Large intestine (tissue), 3 donors: Measurements from ENCODE around the gene MTR. TPM values are rescaled to one million over a fixed set of nuclear protein-coding genes. Genes with fewer than 3 reads are reported as not detected.
A peak's percentile ranks its signal among the peaks of the same experiment; 100 is the strongest.

ENCODE experiments used
- DNase-seq, 2 donors: peaks; one replicate each; pipeline versions ENCODE4 v3.0.0 to v3.0.0-alpha.2; 2013
- H3K27ac ChIP-seq: one replicate; pipeline ENCODE4 v1.5.1; 2013; ENCODE audit warnings: low read length
- H3K27me3 ChIP-seq: 2 replicates; pipeline ENCODE4 v1.6.1; 2013; ENCODE audit warnings: low read length; ENCODE audit not compliant: control insufficient read depth, insufficient read depth
- H3K36me3 ChIP-seq: 2 replicates; pipeline ENCODE4 v1.6.1; 2013; ENCODE audit warnings: low read length; ENCODE audit not compliant: control insufficient read depth, insufficient read depth
- H3K4me1 ChIP-seq: one replicate; pipeline ENCODE4 v1.6.1; 2013; ENCODE audit warnings: low read length; ENCODE audit not compliant: control insufficient read depth, insufficient read depth
- H3K4me3 ChIP-seq: one replicate; pipeline ENCODE4 v1.5.1; 2013; ENCODE audit warnings: low read length
- H3K9me3 ChIP-seq: one replicate; pipeline ENCODE4 v1.6.1; 2013; ENCODE audit warnings: mild to moderate bottlenecking, low read depth, low read length, moderate library complexity; ENCODE audit not compliant: control insufficient read depth
- WGBS: methylation state at CpG from one replicate; pipeline ENCODE4 v1.1.5; 2013; ENCODE audit warnings: low lambda C conversion rate; ENCODE audit not compliant: insufficient coverage; 5-methylcytosine and 5-hydroxymethylcytosine counted together
- polyA plus RNA-seq: library from polyadenylated mRNA; unstranded; fragments of 120-200 nt; gene quantifications from one replicate; pipeline ENCODE4 v1.2.1, GENCODE V29; 2013

MTR gene
- polyA plus RNA-seq, 1 donor = 20.2 TPM

DNA sequence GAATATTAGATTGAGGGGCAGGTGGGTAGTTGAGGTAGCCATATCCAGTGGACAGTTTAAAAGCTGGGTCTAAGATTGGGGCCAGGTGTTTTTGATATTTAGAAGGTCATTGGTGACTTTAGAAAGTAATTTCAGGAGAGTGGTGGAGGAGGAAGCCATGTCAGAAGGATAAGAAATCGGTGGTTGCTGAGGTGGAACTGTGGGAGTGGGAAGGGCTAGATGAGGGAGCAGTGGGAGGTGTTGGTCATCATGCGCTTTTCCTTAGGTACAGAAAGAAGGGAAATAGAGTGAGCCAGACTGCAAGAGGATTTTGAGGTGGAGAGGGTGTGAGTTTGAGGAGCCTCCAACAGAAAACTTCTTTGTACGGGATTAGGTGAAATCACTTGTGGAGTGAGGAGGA lies 7.2 kb downstream of the MTR start:
- Histone ChIP-seq H3K4me3 (no peak overlapping the region), H3K4me1 (no peaks in the 10 kb centered on the region), H3K27me3 (no peaks in the 10 kb centered on the region), H3K9me3 (no peaks in the 10 kb centered on the region), H3K27ac (no peak overlapping the region), H3K36me3 (peaks cover 11% of the 10 kb centered on the region)
- DNase-seq = no peak
- 100% methylated on average over 2 of the region's 3 CpGs for WGBS

DNA sequence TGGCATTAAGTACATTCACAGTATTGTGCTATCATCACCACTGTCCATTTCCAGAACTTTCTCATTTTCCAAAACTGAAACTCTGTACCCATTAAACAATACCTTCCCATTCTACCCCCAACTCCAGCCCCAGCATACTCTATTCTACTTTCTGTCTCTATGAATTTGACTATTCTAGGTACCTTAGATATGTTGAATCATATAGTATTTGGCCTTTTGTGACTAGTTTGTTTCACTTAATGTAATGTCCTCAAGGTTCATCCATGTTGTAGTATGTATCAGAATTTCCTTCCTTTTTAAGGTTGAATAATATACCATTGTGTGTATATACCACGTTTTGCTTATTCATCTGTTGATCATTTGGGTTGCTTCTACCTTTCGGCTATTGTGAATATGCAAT lies 11.5 kb downstream of the MTR start:
- no peak for DNase-seq
- no peaks in the 10 kb centered on the region for H3K9me3 ChIP-seq
- H3K4me1 ChIP-seq = peaks cover 4% of the 10 kb centered on the region
- no peak overlapping the region for H3K27ac ChIP-seq
- no peaks in the 10 kb centered on the region for H3K27me3 ChIP-seq
- WGBS = no CpG with 5 or more reads among the region's 2 CpGs
- H3K36me3 ChIP-seq = peaks cover 32% of the 10 kb centered on the region
- H3K4me3 ChIP-seq = no peak overlapping the region

DNA sequence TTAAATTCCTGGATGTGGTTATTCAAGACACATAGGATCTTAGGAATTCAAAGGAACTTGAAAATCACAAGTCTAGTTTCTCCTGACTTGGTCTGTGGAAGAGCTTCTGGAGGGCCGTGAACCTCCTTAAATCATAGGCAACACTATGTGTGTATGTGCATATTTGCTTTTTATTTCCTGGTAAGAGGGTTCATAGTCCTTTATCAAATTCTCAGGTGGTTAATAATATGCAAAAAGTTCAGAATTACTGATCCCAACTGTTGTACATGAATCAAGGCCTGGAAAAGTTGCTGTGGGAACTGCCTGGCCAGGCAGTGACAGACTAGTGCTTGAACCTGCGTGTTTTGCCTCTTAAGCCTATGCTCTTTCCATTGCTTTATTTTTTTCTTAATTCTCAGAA lies 12.9 kb downstream of the MTR start:
- no peak for DNase-seq
- H3K27ac ChIP-seq = peak overlapping the region; percentile 24
- no peak overlapping the region for H3K4me3 ChIP-seq
- H3K36me3 ChIP-seq = peaks cover 42% of the 10 kb centered on the region
- H3K9me3 ChIP-seq = no peaks in the 10 kb centered on the region
- no CpG with 5 or more reads among the region's 2 CpGs for WGBS
- no peaks in the 10 kb centered on the region for H3K27me3 ChIP-seq
- peaks cover 4% of the 10 kb centered on the region for H3K4me1 ChIP-seq

DNA sequence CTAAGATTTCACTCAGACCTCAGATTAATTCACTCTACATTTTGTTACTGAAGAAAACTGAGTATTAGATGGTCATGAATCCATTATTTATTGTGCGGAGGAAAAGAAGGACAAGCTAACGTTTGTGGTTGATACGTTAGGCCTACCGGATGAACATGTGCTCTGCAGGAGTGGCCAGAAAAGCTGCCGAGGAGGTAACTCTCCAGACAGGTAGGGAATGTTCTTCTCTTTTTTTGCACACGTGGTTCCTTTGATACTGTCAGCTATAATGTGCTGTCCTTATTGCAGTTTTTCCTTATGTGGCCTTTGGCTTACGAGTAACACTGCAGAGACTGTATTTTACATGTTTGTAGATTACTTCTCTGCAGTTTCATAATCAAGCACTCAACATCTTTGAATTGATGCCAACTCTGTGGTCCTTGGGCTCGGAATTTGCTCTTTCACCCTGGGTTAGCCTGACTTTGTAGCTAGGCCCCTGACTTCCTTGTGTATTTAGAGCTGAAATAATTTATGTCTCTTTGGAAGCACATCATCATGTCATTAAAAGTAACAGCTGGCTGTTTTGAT lies 13.6 kb downstream of the MTR start:
- no CpG with 5 or more reads among the region's 8 CpGs for WGBS
- no peak overlapping the region for H3K4me3 ChIP-seq
- DNase-seq = peak; percentile 74 to 84

DNA sequence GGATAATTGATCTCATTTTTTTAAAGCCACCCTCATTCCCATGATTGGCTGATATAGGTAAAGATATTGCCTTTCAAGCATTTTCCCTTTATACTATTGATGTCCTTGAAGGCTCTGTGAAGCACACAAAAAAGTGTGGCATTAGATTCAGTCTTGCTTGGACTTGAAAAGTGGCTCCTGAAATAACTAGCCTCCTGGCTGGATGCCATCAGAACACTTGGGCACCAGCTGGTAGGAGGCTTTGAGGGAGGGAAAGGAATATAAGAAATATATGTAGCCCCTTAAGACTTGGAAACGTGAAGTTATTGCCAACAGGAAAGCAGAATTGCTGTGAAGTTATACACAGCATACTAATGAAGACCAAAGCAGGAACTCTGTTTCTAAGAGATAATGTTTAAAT lies 14.1 kb downstream of the MTR start:
- Histone ChIP-seq H3K27me3 (no peaks in the 10 kb centered on the region), H3K4me1 (peaks cover 4% of the 10 kb centered on the region), H3K36me3 (peaks cover 47% of the 10 kb centered on the region), H3K9me3 (no peaks in the 10 kb centered on the region), H3K4me3 (no peak overlapping the region), H3K27ac (peak overlapping the region; percentile 4)
- no peak for DNase-seq
- no CpG with 5 or more reads among the region's 1 CpG for WGBS

More for the DNA sequence above, 13.6 kb downstream of the MTR start:
- Histone ChIP-seq H3K4me1 (peaks cover 4% of the 10 kb centered on the region), H3K27ac (peak overlapping the region; percentile 24), H3K36me3 (peaks cover 45% of the 10 kb centered on the region), H3K27me3 (no peaks in the 10 kb centered on the region), H3K9me3 (no peaks in the 10 kb centered on the region)

DNA sequence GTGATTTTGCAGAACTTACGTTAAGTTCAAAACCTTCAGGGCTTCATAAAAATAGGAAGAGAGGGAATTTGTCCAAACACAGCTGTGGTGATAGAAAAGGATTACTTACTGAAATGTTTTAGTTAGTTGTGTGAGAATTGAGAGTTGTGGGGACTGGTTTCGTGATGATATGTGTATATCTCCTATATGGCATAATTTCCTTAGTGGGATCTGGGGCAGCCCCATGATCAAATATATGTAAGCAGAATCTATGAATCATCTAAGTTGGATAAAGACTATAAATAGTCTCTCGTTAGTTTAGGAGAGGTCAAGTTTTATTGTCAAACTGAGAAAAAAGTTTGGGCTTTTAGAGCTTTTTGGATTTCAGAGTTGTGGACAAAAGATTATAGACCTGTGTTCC lies 14.9 kb downstream of the MTR start:
- Histone ChIP-seq H3K4me1 (peaks cover 4% of the 10 kb centered on the region), H3K27me3 (no peaks in the 10 kb centered on the region), H3K27ac (no peak overlapping the region), H3K4me3 (no peak overlapping the region), H3K36me3 (peaks cover 53% of the 10 kb centered on the region), H3K9me3 (no peaks in the 10 kb centered on the region)
- no peak for DNase-seq
- 92% methylated on average over 2 of the region's 3 CpGs for WGBS

DNA sequence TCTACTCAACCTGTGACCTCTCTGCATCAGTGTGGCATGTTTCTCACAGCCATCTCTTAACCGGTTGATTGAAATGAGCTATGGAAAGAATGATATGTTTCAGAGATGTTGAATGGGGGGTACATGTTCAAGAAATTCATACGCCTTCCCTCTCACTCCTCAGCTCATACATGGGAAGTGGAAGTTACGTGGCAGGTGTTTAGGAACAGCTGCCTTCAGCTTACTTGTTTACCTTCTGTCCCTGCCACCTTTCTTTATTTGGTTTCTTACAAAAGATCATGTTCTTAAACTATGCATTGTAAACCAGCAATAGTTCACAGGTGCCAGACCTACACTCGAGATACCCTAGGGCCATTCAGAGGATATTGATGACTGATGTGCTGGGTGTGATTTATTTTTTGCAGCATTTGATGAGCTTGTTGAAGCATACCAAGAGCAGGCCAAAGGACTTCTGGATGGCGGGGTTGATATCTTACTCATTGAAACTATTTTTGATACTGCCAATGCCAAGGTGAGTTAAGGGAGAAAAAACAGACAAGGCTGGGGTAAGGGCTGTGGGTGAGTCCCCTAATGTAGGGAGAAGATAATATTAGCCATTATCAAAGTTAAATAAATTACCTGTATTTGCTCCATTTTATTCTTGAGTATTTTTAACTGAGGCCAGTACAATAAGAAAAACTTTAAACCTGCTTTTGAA lies 17.4 kb downstream of the MTR start:
- 100% methylated on average over 1 of the region's 5 CpGs for WGBS
- peaks cover 4% of the 10 kb centered on the region for H3K4me1 ChIP-seq
- no peaks in the 10 kb centered on the region for H3K9me3 ChIP-seq
- no peak overlapping the region for H3K27ac ChIP-seq
- H3K4me3 ChIP-seq = no peak overlapping the region
- peaks cover 65% of the 10 kb centered on the region for H3K36me3 ChIP-seq
- DNase-seq = no peak
- no peaks in the 10 kb centered on the region for H3K27me3 ChIP-seq

DNA sequence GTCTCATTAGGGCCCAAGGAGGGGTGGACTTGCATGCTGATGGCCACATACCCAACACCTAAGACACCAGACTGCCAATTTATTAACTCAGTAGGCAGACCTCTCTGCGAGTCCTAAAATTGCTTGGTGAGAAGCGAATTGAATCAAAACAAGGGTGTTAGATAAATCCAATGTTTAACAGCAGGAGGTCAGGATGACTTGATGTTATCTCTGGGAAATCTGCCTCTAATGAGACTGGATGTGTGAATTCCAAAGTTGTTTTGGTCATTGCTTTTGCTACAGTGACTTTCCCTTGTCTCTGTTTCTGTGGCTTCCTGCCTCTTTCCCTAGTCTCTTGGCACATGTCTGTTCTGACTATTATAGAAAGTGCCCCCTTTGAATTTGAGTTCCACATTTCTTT lies 20.8 kb downstream of the MTR start:
- H3K27ac ChIP-seq = no peak overlapping the region
- no peaks in the 10 kb centered on the region for H3K4me1 ChIP-seq
- no peaks in the 10 kb centered on the region for H3K9me3 ChIP-seq
- no CpG with 5 or more reads among the region's 2 CpGs for WGBS
- H3K27me3 ChIP-seq = no peaks in the 10 kb centered on the region
- H3K4me3 ChIP-seq = no peak overlapping the region
- peaks cover 78% of the 10 kb centered on the region for H3K36me3 ChIP-seq
- no peak for DNase-seq

DNA sequence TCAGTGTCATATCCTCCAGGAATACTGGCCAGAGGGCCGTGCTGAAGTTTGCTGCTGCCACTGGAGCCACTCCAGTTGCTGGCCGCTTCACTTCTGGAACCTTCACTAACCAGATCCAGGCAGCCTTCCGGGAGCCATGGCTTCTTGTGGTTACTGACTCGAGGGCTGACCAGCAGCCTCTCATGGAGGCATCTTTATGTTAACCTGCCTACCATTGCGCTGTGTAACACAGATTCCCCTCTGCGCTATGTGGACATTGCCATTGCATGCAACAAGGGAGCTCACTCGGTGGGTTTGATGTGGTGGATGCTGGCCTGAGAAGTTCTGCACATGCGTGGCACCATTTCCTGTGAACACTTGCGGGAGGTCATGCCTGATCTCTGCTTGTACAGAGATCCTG lies 24.8 kb downstream of the MTR start:
- WGBS = no CpG with 5 or more reads among the region's 9 CpGs
- no peak overlapping the region for H3K27ac ChIP-seq
- no peaks in the 10 kb centered on the region for H3K9me3 ChIP-seq
- H3K36me3 ChIP-seq = peaks cover 57% of the 10 kb centered on the region
- DNase-seq = no peak
- no peaks in the 10 kb centered on the region for H3K4me1 ChIP-seq
- no peaks in the 10 kb centered on the region for H3K27me3 ChIP-seq
- H3K4me3 ChIP-seq = no peak overlapping the region

DNA sequence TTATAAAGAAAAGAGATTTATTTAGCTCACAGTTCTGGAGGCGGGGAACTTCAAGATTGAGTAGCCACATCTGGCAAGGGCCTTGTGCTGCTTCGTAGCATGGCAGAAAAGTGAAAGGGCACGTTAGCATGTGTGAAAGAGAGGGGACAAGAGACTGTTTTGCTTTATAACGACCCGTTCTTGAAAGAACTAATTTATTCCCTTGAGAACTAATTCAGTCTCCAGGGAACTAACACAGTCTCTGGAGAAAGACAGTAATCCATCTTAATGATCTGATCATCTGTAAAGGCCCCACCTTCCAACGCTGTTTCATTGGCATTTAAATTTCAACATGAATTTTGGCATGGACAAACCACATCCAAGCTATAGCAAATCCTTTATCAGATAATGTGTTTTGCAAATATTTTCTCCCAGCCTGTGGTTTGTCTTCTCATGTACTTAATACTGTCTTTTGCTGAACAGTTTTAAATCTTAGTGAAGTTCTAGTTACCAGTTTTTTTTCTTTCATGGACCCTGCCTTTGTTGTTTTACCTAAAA lies 26.1 kb downstream of the MTR start:
- Histone ChIP-seq H3K36me3 (peaks cover 54% of the 10 kb centered on the region), H3K4me3 (no peak overlapping the region), H3K9me3 (no peaks in the 10 kb centered on the region), H3K27ac (no peak overlapping the region), H3K4me1 (no peaks in the 10 kb centered on the region), H3K27me3 (no peaks in the 10 kb centered on the region)
- 56% methylated on average over 3 of the region's 6 CpGs for WGBS
- no peak for DNase-seq

DNA sequence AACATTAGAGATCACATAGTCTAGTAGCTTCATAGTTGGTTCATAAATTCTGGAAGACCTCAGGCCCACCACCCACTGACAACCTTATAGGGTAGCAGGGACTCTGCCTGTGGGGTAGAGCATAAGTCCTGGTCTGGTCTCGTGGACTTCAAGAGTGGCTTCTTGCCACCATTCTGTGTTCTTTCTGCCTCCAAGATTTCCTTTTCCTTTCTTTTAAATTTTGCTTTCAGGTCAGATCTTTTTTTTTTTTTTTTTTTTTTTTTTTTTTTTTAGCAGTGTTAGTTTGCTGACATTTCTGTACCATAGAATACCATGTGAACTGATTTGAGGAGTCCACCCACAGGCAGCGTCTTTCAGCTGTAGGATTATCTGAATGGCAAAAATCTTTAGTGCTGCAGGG lies 28.5 kb downstream of the MTR start:
- H3K9me3 ChIP-seq = no peaks in the 10 kb centered on the region
- H3K4me1 ChIP-seq = no peaks in the 10 kb centered on the region
- no CpG with 5 or more reads among the region's 2 CpGs for WGBS
- H3K27me3 ChIP-seq = no peaks in the 10 kb centered on the region
- no peak overlapping the region for H3K4me3 ChIP-seq
- peaks cover 50% of the 10 kb centered on the region for H3K36me3 ChIP-seq
- DNase-seq = no peak
- no peak overlapping the region for H3K27ac ChIP-seq
